Endothelial cell of umbilical vein (primary cell): ENCODE measurements around the gene NMU.
A peak's percentile ranks its signal among the peaks of the same experiment; 100 is the strongest.

ENCODE experiments used
- CTCF ChIP-seq, 2 donors: IDR thresholded peaks; 1 replicate in 1 of 2; 2 replicates in 1 of 2; pipeline ENCODE4 v1.5.1; 2011; ENCODE audit warnings: low read length in 2 of 2, mild to moderate bottlenecking in 2 of 2, moderate library complexity in 2 of 2, control low read depth in 1 of 2, inconsistent platforms in 1 of 2, low read depth in 1 of 2; ENCODE audit not compliant: insufficient read depth in 1 of 2; ENCODE audit errors: extremely low read depth in 1 of 2
- EZH2 ChIP-seq: IDR thresholded peaks from 2 replicates; pipeline ENCODE4 v1.6.1; 2012; ENCODE audit warnings: borderline replicate concordance, low read depth, mild to moderate bottlenecking, moderate library complexity, low read length, inconsistent platforms; ENCODE audit not compliant: severe bottlenecking
- FOS ChIP-seq: IDR thresholded peaks from 2 replicates; pipeline ENCODE4 v1.6.1; 2011; ENCODE audit warnings: mild to moderate bottlenecking, low read length, moderate library complexity, borderline replicate concordance; ENCODE audit not compliant: insufficient read depth
- JUN ChIP-seq: IDR thresholded peaks from 2 replicates; pipeline ENCODE4 v1.6.1; 2011; ENCODE audit warnings: borderline replicate concordance, low read depth; ENCODE audit not compliant: insufficient read length, insufficient read depth
- POLR2A ChIP-seq: IDR thresholded peaks from 2 replicates; pipeline ENCODE4 v1.6.1; 2012; ENCODE audit warnings: low read depth, mild to moderate bottlenecking, control low read depth, low read length

- TF ChIP-seq CTCF (IDR thresholded peaks at IDR 0.05; ENCODE audit: extremely low read depth in 1 of 2, insufficient read depth in 1 of 2, low read depth in 1 of 2, low read length in 2 of 2) (no peak), EZH2 (no peak), POLR2A (no peak), FOS (no peak), JUN (peak; percentile 55)
Measured at GRCh38 chr4:55612341-55612740, 23.8 kb downstream of the NMU start.
